ENCODE results near the gene METTL23.

METTL23 gene

GRCh38 chr17:76772842-76773525 is 46.3 kb downstream of the METTL23 start:
- DNase-seq (ENCODE audit: low read depth): peak; percentile 79

GRCh38 chr17:76775021-76775600 is 48.5 kb downstream of the METTL23 start:
- DNase-seq (ENCODE audit: low read depth): no peak

GRCh38 chr17:76781056-76781982 is 54.7 kb downstream of the METTL23 start:
- DNase-seq (ENCODE audit: low read depth): no peak

GRCh38 chr17:76783146-76783545 is 56.5 kb downstream of the METTL23 start:
- no peak for DNase-seq (ENCODE audit: low read depth)

All from stromal cell of bone marrow (primary cell).